Subcutaneous adipose tissue (tissue), 4 donors: ENCODE measurements around the gene ELAPOR1. TPM values are rescaled to one million over a fixed set of nuclear protein-coding genes. Genes with fewer than 3 reads are reported as not detected.

Experiments
- CTCF ChIP-seq: fragments of 450-650 bp; IDR thresholded peaks from one replicate; pipeline ENCODE4 v1.5.1; 2016; ENCODE audit warnings: low read depth, mild to moderate bottlenecking, control low read depth, antibody characterized with exemption, moderate library complexity
- total RNA-seq, 4 donors: library from RNA; depleted of rRNA; stranded (reverse); fragments of >200 nt; gene quantifications; one replicate each; pipeline ENCODE4 v1.1.0, GENCODE V29; 2016

The ELAPOR1 gene
- total RNA-seq, 4 donors from 2014 or later, result 0.22 to 2.1 (median 0.51) TPM; not detected in 1

DNA sequence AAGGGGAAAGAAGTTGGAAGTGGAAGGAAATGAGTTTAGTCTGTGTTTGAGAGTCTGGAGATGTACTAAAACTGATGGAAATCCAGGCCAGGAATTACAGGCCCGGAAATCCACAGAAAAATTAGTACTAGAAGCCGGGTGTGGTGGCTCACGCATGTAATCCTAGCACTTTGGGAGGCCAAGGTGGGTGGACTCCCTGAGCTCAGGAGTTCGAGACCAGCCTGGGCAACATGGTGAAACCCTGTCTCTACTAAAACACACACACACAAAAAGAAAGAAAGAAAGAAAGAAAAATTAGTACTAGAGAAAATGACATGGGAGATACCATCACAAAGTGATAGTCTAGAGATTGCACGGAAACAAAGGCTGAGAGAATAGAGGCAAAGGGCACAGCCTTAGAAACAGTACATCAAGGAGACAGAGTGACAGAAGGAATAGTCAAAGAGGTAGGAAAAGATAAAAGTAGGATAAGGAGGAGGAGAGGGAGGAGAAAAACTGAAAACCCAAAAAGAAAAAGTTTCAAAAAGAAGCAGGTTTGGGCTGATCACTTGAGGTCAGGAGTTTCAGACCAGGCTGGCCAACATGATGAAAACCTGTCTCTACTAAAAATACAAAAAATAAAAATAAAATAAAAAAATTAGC lies 33.4 kb upstream of the ELAPOR1 start:
- no peak for TF ChIP-seq CTCF

- TF ChIP-seq CTCF, result no peak
Observed at GRCh38 chr1:109083501-109083900, 30.4 kb upstream of the ELAPOR1 start.

GRCh38 chr1:109083923-109084322 lies 30.0 kb upstream of the ELAPOR1 start:
- TF ChIP-seq CTCF, result no peak

DNA sequence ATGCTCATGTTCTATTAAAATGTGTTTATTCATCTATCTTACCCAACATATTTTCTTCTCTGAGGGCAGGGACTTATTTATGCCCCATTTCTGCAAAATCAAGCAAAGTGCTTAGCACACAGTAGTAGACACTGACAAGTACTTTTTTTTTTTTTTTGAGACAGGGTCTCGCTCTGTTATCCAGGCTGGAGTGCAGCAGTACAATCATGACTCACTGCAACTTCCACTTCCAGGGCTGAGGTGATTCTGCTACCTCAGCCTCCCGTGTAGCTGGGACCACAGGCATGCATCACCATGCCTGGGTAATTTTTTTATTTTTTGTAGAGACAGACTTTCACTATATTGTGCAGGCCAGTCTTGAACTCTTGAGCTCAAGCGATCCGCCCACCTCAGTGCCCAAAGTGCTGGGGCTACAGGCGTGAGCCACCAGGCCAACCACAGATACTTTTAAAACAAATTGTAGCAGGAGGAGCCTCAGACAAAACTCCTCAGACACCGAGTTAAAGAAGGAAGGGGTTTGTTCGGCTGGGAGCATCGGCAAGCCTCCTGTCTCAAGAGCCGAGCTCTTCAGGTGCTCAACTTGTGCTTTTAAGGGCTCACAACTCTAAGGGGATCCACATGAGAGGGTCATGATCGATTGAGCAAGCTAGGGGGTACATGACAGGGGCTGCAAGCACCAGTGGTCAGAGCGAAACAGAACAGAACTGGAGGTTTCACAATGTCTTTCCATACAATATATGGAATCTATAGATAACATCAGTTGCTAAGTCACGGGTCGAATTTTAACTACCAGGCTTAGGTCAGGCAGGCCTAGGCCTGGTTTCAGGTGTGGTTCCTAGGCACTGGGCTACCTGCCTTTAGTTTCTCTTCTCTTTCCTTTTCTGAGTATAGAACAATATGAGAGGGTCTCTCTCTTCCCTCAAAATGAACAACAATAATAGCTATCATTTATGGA lies 29.1 kb upstream of the ELAPOR1 start:
- TF ChIP-seq CTCF, result no peak

GRCh38 chr1:109089242-109090015 lies 24.5 kb upstream of the ELAPOR1 start:
- no peak for TF ChIP-seq CTCF

GRCh38 chr1:109090196-109091077 lies 23.5 kb upstream of the ELAPOR1 start, which contains the start of gene TMEM167B:
Gene TMEM167B (plus strand): TSS chr1:109090764. CDS start chr1:109090873, 109 bp downstream.
- TF ChIP-seq CTCF, result no peak
